Measurements from ENCODE around the gene GSE1.

- no peak for TF ChIP-seq POLR2A (IDR thresholded peaks at IDR 0.05; ENCODE audit: extremely low read depth, insufficient read length)
- no peak for TF ChIP-seq CTCF (IDR thresholded peaks at IDR 0.05; ENCODE audit: low read depth, low read length)
These were observed 65.7 kb downstream of the GSE1 start for GRCh38 chr16:85678821-85679220.

Data from NB4 (cell line).